ENCODE measurements around the gene RPS6KL1.

RPS6KL1 gene

DNA sequence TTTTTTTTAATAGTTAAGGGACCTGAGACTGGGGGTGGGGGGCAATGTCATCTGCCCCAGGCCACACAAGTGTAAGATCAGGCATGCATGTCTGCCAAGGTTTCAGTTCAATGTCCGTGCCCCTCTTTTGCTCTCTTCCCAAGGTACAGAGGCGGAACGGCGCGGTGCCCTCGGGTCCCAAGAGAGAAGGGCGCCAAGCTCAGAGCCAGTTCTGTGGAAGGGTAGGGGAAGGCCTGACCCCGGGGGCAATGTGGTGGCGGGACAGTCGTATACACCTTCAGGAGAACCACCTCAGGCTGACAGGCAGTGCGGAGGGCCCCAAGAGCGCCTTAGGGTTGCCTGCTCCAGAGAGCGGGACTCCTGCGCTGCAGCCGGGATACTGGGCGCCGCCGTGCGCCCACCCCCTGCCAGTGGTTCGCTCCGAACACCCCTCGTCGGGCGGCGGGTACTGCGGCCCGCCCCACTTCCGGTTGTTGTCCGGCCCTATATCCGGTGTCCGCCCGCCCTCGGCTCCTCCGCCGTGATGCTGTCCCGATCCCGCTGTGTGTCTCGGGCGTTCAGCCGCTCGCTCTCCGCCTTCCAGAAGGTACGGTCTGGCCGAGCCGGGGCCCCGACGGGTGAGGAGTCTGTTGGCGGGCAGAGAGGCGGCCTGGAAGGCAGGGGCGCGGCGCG lies 41.5 kb downstream of the RPS6KL1 start, which contains the start of gene DLST:
Gene DLST (plus strand): TSS at position 486 of the 672 bp plus-strand sequence. CDS start 38 bp downstream, at position 524.
- DNase-seq, result peak; percentile 77

DNA sequence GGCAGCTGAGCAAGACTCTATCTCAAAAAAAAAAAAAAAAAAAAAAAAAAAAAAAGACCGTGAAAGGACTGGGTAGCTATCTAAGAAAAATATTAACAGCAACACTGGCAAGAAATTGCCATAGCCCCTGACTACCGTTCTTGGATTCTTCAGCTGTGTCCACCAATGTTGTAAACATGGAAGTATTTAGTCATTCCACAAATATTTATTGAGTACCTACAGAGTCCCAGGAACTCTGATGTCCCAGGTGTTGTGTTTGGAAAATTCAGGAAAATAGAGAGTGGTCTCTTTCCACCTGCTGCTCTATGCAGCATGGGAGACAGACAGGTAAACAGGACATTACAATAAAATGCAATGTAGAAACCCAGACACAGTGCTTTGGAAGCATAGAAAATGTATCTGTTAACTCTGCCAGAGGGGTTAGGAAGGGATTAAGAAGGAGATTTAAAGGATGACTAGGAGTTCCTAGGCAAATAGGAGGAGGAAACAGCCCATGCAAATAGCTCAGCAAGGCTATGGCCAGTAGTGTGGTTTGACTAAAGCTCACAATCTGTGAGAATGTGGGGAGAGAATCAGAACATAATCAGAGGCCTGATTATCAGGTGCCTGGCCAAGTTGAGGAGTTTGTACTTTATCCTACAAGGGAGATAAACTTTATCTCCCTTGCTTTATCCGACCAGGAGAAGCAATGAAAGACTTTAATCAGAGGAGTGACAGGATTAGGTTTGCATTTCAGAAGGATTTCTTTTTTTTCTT lies 43.5 kb downstream of the RPS6KL1 start:
- DNase-seq, result no peak

DNA sequence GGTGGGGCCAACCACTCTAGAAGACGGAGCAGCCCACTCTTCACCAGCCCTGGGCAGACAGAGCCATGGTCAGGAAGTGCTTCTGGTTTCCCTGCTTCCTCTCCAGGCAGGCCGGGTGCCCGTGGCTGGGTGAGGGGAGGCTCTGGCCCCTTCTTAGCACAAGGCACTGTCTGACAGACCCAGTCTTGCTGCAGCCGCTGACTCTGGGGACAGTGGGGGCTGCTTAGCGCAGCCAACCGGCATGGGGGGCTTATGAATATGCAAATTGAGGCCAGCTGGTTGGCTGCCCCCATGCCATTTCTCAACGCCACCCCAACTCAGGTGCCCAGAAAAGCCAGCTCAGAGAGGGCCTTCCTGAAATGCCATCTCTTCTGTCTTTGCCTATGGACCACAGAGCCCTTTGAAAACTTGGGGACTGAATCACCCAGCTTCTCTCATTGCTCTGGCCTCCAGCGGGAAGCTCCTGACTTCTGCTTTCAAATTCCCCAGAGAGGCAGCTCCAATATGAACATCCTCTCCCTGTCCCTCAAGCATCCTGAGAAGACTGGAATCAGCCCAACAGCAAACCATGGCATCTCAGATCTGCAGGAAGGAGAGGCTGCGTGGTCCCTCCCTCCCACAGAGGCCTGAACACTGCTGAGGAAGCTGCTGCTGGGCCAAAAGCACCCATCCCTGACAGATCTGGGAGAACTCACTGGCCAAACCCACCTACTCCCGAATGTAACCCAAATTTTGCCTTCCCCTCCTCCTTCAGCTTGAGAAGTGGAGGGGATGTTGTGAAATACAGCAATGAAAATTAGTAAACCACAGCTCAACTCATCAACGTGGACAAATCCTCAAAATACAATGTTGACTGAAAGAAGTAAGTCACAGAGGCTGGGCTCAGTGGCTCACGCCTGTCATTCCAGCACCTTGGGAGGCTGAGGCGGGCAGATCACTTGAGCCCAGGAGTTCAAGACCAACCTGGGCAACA lies 46.8 kb downstream of the RPS6KL1 start, which contains the start of gene PROX2:
Gene PROX2 (minus strand): TSS at position 205 of the 973 bp plus-strand sequence. CDS start 12,311 bp downstream, outside the sequence.
- DNase-seq, result no peak

DNA sequence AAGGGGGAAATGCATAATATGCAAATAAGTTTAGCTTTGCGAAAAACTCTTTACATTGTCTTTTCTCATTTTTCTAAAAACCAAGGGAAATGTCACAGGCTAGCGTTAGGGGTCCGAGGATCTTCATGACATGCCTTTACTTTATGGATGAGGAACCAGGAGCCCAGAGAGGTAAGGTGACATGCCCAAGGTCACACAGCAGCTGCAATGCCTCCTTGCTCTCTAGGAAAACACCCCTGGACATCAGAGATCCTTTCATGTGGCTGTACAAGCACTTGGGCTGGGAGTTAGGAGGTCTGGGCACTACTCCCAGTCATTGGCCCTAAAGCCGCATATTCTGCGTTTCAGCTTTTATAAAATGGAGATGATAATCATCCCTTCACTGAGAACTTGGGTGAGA lies 47.9 kb downstream of the RPS6KL1 start:
- no peak for DNase-seq

DNA sequence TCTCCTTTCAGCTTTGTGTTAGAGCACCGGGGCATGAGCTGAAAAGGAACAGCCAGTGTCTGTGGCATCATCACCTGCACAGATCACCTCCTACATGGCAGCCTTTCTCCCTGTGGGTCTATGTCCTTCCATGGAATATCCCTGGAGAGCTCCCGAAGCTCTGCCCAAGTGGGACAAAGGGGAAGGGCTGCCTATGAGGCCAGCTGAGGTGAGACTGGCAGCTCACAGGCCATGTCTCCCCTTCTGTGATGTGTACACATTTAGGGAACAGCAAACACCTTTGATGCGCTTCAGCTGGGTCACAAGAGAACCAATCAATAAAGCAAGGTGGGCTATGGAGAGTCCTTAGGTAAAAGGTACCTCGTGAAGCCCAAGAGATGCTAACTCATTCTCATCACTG lies 51.2 kb downstream of the RPS6KL1 start:
- no peak for DNase-seq

DNA sequence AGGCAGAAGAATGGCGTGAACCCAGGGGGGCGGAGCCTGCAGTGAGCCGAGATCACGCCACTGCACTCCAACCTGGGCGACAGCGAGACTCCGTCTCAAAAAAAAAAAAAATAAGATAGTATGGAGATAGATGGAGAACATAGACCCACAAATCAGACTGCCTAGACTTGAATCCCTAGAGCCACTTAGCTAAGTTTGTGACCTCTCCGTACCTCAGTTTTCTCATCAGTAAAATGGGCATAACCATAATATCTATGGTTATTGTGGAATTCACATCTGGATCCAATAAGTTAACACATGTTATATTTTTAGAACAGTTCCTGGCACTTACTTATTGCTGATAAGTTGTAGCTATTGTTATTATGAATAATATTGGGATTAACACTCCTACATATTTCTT lies 54.3 kb downstream of the RPS6KL1 start:
- no peak for DNase-seq

DNA sequence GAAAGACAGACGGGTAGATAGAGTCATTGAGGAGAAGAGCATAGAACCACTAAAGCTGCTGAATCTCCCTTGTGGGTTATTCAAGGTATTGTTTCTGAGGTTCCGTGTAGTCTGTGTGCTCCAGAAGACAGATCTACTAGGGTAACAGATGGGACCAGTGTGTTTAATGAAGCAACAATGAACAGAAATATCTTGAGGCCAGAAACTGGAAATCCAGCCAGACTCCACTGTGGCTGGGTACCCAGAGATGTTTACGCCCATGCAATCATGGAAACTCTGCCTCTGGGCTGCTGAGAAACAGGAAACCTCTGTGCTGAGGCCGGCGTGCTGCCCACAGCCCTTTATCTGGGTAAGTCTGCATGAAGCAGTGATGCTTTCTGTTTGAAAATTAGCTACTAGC lies 55.4 kb downstream of the RPS6KL1 start:
- DNase-seq, result no peak

DNA sequence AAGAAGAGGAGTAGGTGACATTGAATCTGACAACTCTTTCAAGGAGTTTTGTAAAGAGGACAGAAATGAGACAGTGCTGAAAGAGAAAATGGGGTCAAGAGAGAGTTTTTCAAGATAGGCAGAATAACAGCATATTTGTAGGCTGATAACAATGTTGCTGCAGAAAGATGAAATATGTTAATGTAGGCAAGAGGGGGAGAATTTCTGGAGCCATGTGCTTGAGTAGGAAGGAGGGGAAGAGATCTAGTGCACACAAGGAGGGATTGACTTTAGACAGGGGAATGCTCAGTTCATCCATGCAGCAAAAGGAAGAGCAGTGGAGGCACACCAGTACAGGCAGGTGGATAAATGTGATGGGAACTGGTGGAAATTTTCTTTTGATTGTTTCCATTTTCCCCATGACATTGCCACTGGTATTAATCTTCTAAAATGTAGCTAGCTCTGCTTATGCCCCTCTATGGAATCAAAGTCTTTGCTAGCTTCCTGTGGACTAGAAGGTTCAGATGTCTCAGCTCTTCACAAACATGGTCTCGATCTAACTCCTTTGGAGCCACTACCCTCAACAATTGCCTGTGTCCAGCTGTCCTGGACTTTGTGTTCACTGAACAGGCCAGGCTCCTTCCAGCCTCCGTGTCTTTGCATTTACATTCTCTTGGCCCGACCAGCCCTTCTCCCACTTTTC lies 56.2 kb downstream of the RPS6KL1 start:
- no peak for DNase-seq

DNA sequence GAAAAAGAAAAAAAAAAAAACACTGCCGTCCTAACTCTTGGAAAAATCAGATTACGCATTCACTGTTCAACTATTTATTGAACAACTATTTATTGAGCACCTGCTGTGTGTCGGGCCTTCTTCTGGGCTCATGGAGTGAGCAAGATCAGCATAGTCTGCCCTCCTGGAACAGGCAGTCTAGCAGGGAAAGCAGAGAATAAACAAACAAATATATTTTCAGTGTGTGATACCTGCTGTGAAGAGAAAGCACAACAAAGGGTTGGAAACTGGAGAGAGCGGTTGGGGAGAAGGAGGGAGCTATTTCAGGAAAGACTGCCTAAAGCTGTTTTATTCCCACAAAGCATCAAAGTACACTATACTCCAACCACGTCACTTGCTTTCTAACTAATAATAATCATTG lies 57.9 kb downstream of the RPS6KL1 start:
- no peak for DNase-seq

DNA sequence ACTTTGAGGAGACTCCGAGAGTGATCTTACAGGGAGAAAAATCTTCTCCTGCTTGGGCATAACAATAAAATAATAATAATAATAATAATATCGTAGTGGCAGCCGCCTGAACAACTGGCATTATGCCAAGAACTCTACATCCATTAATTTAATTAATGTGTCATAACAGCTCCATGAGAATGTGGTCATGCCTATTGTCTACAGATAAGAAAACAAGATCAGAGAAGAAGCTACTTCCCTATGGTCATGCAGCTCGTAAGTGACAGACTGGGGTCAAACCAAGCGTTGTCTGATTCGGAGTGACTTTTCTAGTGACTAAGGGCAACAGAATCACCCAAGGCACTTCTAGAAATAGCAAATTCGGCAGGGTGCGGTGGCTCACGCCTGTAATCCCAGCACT lies 58.9 kb downstream of the RPS6KL1 start:
- DNase-seq, result no peak

DNA sequence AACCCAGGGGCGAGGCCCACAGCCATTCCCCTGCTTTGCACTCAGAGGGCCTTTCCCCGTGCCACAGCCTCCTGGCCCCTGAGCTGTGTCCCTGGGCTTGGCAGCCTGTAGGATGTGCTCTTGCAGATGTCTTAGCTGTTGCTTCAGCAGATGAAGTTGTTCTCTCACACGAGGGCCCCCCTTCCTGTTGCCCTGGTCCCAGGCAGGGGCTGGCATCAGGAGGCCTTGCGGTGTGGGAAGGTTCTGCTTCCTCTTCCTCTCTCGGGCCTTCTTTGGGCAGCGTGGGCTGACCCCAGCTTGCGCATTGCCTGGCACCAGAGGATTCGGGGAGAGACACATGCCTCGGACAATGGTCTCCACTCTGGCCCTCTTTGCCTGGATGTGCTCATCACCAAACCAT lies 59.8 kb downstream of the RPS6KL1 start:
- no peak for DNase-seq

DNA sequence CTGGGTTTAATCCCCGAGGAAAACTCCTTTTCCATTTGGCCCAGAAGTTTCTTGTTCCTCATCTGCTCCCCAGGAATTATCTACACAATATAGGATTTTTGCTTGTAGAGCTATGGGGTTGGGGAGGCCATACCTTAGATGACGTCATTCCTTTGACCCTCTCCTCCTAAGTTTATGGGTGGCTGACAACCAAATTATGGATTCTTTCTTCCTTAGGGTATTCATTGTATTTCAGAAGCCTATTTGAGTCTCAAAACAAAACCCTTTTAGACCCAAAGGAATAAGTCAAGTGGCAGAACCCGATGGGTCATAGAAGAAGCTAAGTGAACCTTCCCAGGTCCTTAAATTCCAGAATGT lies 61.3 kb downstream of the RPS6KL1 start:
- no peak for DNase-seq

DNA sequence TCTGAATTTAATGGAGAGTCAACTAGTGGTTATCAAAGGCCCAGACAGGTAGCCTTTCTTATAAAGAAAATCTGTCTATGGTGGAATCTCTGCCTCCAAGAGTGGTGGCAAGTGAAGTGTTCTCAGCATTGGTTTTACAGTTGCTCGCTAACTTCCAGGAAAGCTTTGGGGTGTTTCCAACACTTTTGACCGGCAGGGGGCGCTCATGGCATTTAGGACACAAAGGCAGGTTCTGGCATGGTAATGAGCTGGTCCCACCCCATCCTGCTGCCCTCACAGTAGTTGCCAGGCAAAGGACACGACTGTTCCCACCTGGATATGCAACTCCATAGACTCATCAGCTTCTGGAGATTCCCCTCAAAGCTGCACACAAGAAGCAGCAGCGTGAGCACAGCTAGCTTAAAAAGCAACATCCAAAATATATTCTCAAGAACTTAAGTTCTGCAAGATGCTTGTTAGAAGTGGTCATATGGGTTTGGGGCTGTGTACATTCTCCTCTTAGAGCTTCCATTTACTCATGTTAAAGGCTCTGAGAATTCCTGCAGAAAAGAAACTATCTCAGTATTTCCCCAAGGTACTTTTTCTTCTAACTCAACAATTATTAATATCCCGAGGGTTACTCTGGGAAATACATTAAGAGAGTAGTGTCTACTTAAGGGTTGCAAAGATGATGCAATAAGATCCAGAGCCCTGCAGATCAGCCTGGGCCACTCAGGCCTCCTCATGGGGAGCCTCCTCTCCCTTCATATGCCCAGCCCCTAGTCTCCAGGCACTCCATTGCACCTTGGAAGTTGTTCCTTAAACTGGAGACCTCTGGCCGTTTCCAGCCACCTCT lies 61.9 kb downstream of the RPS6KL1 start:
- DNase-seq, result peak; percentile 54

DNA sequence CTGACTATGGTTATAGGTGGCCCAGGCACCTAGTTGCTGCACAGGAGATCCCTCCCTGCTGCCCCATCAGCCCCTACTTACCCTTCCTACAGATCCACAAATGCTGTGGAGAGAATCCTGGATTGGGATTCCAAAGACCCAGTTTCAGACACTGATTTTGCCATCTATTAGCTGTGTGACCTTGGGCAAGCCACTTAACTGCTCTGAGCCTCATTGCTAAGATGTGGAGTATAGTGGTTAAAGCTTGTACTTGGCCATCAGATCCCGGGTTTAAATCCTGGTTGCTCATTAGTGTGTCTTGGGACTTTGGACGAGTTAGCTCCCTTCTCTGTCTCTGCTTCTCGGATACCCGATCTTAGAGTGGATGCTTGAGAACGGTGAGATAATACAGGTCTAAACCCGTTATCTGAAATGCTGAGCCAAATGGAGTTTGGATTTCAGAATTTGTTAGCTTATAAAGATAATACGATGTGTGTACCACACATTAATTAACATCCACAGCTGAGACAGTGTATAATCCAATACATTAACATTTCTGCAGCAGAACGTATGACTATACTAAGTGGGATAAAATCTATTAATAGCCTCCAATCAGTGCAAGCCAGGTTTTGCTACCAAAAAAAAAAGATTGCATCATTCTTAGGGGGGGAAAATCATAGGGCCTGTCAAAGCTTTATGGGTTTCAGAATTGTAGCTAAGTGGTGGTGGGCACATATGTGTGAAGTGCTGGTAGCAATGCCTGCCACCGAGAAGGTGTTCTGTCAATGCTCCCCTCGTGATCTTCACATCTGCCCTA lies 63.1 kb downstream of the RPS6KL1 start:
- no peak for DNase-seq

DNA sequence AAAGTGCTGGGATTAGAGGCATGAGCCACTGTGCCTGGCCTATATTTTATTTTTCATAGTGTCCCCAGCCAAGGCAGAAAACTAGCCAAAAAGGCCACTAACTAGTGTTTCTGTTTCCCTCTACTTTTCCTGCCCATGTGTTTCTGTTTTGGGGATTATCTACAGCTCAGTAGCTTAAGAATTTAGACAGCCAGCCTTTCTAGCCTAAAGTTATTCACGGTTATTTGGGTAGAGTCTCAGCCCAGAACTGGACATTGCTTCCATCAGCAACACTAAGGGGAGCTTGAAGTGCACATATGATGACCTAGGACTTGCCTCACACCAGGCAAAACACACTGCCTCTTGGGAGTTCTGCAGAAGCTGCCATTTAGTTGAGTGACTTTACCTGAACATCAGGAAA lies 65.0 kb downstream of the RPS6KL1 start:
- DNase-seq, result no peak

DNA sequence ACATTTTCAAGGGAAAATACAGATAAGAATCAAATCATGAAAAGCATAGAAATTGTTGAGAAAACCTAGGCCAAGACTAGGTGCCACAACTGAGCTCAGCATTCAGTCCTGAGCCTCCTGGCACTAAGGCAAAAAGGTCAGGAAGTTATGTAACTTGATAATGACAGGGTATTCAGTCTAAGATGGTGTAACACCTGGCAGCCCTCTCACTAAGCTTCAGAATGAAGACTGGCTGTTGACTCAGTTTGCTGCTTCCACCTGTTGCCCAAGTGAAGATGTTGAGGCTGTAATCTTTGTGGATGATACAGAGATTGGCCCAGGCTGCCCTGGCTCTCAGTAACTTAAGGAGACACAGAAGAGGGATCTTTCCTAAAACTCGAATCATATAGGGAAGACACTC lies 66.7 kb downstream of the RPS6KL1 start:
- no peak for DNase-seq

DNA sequence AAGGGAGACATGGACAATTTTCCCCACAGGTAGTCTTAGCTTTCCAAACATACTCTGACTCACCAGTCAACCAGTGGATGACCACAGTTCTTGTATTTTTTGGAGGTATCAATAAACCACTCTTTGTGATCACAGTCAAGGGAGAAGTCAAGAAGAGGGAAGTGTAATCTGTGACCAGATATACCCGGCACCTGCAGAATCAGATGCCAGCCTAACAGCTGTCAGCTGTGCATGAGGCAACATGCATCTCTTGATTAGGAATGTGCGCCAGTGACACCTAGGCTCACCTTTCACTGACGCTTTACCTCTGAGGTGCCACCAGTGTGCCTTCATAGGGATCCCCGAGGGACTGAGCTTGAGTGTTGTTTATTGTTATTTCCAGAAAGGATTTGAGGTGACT lies 67.1 kb downstream of the RPS6KL1 start:
- DNase-seq, result no peak

DNA sequence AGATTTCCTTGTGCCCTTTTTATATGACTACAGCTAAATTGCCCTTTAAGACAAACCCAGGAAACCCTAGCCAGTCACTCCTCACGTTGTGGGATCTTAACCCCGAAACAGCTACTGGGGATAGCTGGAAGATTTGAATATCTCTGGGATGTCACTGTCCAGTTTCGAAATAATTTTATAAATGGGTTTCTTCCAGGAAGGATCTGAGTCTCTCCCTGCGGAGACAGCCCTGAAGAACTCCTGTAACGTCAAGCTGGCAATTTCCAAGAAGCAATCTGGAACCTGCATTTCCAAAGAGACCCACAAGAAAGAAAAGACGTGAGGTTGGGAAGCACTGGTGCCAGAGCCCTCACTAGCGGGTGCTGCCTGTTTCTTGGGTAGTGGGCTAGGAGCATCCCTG lies 68.0 kb downstream of the RPS6KL1 start:
- no peak for DNase-seq

Measured in NCI-H226 (cell line).